Neural cell (in vitro differentiated cells): ENCODE results near the gene DCTN5.

Source experiments
- CTCF ChIP-seq: fragments of 450-650 bp; IDR thresholded peaks from 2 replicates; pipeline ENCODE4 v1.5.1; 2014; ENCODE audit warnings: antibody characterized with exemption, mild to moderate bottlenecking, moderate library complexity; ENCODE audit not compliant: poor library complexity, severe bottlenecking
- EP300 ChIP-seq: fragments of 450-650 bp; conservative IDR thresholded peaks from 2 replicates; pipeline ENCODE4 v1.6.1; 2014; ENCODE audit warnings: antibody characterized with exemption, mild to moderate bottlenecking, moderate library complexity; ENCODE audit not compliant: poor library complexity, severe bottlenecking
- EZH2 ChIP-seq: fragments of 200-600, 300-800 bp; shearing (Covaris generic), sonication (generic); IDR thresholded peaks from 2 replicates; pipeline ENCODE4 v1.6.1; 2014; ENCODE audit warnings: antibody characterized with exemption, low read length, borderline replicate concordance, mild to moderate bottlenecking; ENCODE audit not compliant: insufficient read depth, poor library complexity, severe bottlenecking
- MXI1 ChIP-seq: fragments of 450-650 bp; conservative IDR thresholded peaks from 2 replicates; pipeline ENCODE4 v1.6.1; 2014; ENCODE audit warnings: antibody characterized with exemption, mild to moderate bottlenecking; ENCODE audit not compliant: poor library complexity, severe bottlenecking
- POLR2AphosphoS5 ChIP-seq: IDR thresholded peaks from 2 replicates; pipeline ENCODE4 v1.6.1; 2012
- RAD21 ChIP-seq: fragments of 450-650 bp; conservative IDR thresholded peaks from 2 replicates; pipeline ENCODE4 v1.6.1; 2014; ENCODE audit warnings: antibody characterized with exemption, mild to moderate bottlenecking, moderate library complexity
- REST ChIP-seq: IDR thresholded peaks from 2 replicates; pipeline ENCODE4 v1.6.1; 2012; ENCODE audit warnings: borderline replicate concordance
- TAF1 ChIP-seq: IDR thresholded peaks from 2 replicates; pipeline ENCODE4 v1.6.1; 2012; ENCODE audit warnings: low read depth

GRCh38 chr16:23711785-23712184 lies 70.5 kb downstream of the DCTN5 start:
- TF ChIP-seq CTCF, result no peak
- TF ChIP-seq RAD21, result no peak
- TF ChIP-seq EP300, result no peak
- no peak for TF ChIP-seq TAF1
- TF ChIP-seq POLR2AphosphoS5, result no peak
- no peak for TF ChIP-seq EZH2
- TF ChIP-seq REST, result no peak
- no peak for TF ChIP-seq MXI1
